Tibial artery (tissue), 4 donors: ENCODE data around the gene MEIS1.

Experiments used
- DNase-seq, 2 donors: peaks; one replicate each; pipeline ENCODE4 v3.0.0-alpha.2; 2019
- H3K27ac ChIP-seq, 2 donors: fragments of 200-600 bp; sonication (generic) in 1 of 2; 1 replicate in 1 of 2; 2 replicates in 1 of 2; pipeline ENCODE4 v1.5.1; 2018 to 2019; ENCODE audit warnings: mild to moderate bottlenecking in 1 of 2
- H3K27me3 ChIP-seq, 2 donors: fragments of 200-600 bp; sonication (generic) in 1 of 2; one replicate each; pipeline versions ENCODE4 v1.5.1 to v1.6.0; 2016 to 2019
- H3K36me3 ChIP-seq, 3 donors: fragments of 200-600 bp; sonication (generic) in 2 of 3; one replicate each; pipeline ENCODE4 v1.5.1; 2016 to 2019; ENCODE audit warnings: mild to moderate bottlenecking in 2 of 3
- H3K4me1 ChIP-seq, 4 donors: fragments of 200-600 bp; sonication (generic) in 2 of 4; 1 replicate in 3 of 4; 2 replicates in 1 of 4; pipeline ENCODE4 v1.5.1; 2016 to 2019
- H3K4me3 ChIP-seq, 2 donors: fragments of 200-600 bp; sonication (generic) in 1 of 2; 1 replicate in 1 of 2; 2 replicates in 1 of 2; pipeline ENCODE4 v1.5.1; 2018 to 2019; ENCODE audit warnings: mild to moderate bottlenecking in 2 of 2
- H3K9me3 ChIP-seq, 3 donors: fragments of 200-600 bp; sonication (generic) in 1 of 3; one replicate each; pipeline ENCODE4 v1.5.1; 2016 to 2019
- intact Hi-C: fragments of 100-400 bp; cut with DNase I; formaldehyde crosslinking; loops from one replicate; pipeline ENCODE4 v1.15.0; 2023; ENCODE audit warnings: low total_unique reads
- TF ChIP-seq, protein P1 (sequence below), 2 experiments: fragments of 200-600 bp in 1 of 2; fragments of 450-650 bp in 1 of 2; IDR thresholded peaks; one replicate each; pipeline ENCODE4 v1.5.1; 2017 to 2019; ENCODE audit warnings: antibody characterized with exemption in 2 of 2, mild to moderate bottlenecking in 1 of 2, moderate library complexity in 1 of 2

MEIS1 gene

DNA sequence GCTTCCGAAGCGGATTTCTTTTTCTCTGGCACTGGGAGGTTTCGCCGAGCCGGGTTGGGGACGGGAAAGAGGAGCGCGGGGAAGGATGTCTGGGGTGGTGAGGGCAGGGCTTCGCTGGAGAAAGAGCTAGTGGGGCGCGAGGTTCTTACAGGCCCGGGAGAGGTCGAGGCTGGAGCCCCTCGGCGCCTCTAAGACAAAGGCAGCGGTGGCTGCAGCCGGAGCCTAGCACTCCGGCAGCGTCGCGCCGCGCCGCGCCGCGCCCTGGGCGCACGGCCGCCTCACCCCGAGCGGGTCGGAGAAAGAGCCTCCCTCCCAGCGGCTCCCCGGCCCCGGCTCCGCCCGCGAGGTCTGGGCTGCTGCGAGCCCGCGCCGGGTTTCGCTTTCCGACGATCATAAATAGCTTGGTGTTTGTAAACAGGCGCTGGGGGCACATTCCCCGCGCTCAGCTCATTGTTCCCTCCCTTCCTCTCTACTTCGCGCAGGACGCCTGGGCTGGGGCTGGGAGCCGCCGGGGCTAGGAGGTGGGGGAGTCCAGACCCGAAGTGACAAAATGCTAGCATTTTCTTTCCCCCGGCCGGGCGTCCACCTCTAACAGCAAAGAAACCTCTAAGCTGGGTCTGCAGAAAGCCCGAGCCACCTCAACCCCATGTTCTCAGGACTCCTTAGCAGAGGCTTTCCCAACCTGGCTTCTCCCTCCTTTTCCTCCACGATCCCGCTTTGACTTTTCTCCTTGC lies 813 bp upstream of the MEIS1 start:
- intact Hi-C loops: loop anchor here (5.0 to 10.0 kb wide), 3 partner anchors 1218 to 1601 kb away; no protein-coding TSS in a partner anchor
- H3K36me3 ChIP-seq: no peaks in the 10 kb centered on the region
- H3K9me3 ChIP-seq: no peaks in the 10 kb centered on the region
- peak overlapping the region; percentile 68 to 81 for H3K4me3 ChIP-seq
- H3K27me3 ChIP-seq: no peaks in the 10 kb centered on the region
- H3K27ac ChIP-seq: peak overlapping the region; percentile 83 to 84
- TF ChIP-seq, protein P1, sequence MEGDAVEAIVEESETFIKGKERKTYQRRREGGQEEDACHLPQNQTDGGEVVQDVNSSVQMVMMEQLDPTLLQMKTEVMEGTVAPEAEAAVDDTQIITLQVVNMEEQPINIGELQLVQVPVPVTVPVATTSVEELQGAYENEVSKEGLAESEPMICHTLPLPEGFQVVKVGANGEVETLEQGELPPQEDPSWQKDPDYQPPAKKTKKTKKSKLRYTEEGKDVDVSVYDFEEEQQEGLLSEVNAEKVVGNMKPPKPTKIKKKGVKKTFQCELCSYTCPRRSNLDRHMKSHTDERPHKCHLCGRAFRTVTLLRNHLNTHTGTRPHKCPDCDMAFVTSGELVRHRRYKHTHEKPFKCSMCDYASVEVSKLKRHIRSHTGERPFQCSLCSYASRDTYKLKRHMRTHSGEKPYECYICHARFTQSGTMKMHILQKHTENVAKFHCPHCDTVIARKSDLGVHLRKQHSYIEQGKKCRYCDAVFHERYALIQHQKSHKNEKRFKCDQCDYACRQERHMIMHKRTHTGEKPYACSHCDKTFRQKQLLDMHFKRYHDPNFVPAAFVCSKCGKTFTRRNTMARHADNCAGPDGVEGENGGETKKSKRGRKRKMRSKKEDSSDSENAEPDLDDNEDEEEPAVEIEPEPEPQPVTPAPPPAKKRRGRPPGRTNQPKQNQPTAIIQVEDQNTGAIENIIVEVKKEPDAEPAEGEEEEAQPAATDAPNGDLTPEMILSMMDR (IDR thresholded peaks at IDR 0.05): no peak
- H3K4me1 ChIP-seq: peaks cover 0 to 6% (median 3%) of the 10 kb centered on the region in 4 donors
- peak; percentile 54 to 77 for DNase-seq

DNA sequence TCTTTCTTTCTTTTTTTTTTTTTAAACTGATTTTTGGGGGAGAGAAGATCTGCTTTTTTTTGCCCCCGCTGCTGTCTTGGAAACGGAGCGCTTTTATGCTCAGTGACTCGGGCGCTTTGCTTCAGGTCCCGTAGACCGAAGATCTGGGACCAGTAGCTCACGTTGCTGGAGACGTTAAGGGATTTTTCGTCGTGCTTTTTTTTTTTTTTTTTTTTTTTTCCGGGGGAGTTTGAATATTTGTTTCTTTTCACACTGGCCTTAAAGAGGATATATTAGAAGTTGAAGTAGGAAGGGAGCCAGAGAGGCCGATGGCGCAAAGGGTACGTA lies 587 bp downstream of the MEIS1 start:
- H3K27ac ChIP-seq: peak overlapping the region; percentile 83 to 84
- no peaks in the 10 kb centered on the region for H3K36me3 ChIP-seq
- H3K27me3 ChIP-seq: no peaks in the 10 kb centered on the region
- intact Hi-C loops: loop anchor here (10.0 kb wide), 1 partner anchor 1599 kb away; no protein-coding TSS in a partner anchor
- peaks cover 0 to 6% (median 3%) of the 10 kb centered on the region in 4 donors for H3K4me1 ChIP-seq
- H3K4me3 ChIP-seq: peak overlapping the region; percentile 68 to 81
- TF ChIP-seq, protein P1 (IDR thresholded peaks at IDR 0.05): no peak
- no peaks in the 10 kb centered on the region for H3K9me3 ChIP-seq
- no peak for DNase-seq

DNA sequence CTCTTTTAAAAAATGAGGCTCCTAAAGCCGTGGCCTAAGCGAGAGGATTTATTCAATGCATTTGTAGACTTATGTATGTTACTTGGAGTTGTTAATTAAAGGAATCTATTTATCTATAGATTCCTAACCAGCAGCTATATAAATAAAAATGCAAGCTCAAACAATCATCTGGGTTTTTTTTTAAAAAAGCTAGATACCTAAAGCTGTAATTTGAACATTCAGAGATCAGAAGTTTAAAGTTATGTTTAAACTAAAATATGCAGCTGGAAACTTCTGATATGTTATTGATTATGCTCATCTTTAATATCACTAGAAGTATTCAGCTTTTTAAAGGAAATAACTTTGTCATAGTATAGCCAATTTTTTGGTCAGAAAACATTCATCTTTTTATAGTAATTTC lies 1.0 kb downstream of the MEIS1 start:
- intact Hi-C loops: loop anchor here (10.0 kb wide), 1 partner anchor 1599 kb away; no protein-coding TSS in a partner anchor
- TF ChIP-seq, protein P1 (IDR thresholded peaks at IDR 0.05): no peak
- Histone ChIP-seq H3K4me1 (peaks cover 0 to 8% (median 4%) of the 10 kb centered on the region in 4 donors), H3K27ac (peak overlapping the region; percentile 83 to 84), H3K9me3 (no peaks in the 10 kb centered on the region), H3K36me3 (no peaks in the 10 kb centered on the region), H3K4me3 (peak overlapping the region; percentile 68 to 81), H3K27me3 (no peaks in the 10 kb centered on the region)
- DNase-seq: no peak

DNA sequence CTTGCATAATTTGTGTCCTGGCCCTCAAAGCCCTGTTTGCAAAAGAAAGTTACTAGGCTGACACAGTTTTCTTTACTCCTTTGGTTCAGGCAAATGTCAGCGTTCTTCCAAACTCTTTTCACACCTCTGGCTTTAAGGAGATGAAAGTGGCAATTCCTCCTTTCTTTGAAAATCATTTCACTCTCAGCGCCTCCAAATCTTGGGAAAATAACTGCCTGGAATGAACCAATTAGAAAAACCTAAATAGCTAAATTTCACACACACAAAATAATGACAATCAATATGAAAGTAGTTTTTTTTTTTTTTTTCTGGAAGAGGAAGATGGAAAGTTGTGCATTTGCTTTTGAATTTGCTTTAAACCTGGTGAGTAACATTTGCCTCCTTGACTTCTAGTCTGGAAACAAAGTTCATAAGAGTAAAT lies 1.7 kb downstream of the MEIS1 start:
- TF ChIP-seq, protein P1 (IDR thresholded peaks at IDR 0.05): no peak
- peak overlapping the region; percentile 83 to 84 for H3K27ac ChIP-seq
- intact Hi-C loops: loop anchor here (10.0 kb wide), 1 partner anchor 1598 kb away; no protein-coding TSS in a partner anchor

DNA sequence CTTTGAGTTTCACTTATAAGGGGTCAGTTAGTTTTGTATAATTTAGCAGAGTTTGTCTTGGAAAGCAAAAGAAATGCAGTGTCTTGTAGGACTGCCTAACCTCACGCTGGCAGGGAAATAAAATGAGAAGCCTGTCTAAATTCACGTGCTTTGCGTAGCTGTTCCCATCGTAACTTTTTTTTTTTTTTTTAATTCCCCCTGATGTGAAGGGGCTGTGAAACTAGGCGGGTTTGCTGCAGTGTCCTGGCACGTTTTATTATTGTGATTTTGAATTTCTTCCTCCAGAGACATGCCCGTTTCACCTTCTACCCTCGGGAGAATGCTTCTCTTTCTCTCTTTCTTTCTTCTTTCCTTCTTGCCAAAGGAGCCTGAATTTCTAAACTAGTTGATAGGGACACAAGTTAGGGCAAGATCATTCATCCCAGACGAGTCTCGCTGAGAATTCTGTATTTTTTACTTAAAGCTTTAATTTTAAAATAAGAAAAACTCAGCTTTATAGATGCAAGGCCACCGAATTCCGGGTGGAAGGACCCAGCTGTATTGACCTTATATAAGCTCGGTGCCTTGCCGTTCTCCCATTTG lies 2.3 kb downstream of the MEIS1 start:
- H3K4me3 ChIP-seq: peak overlapping the region; percentile 68 to 81
- H3K4me1 ChIP-seq: peaks cover 0 to 12% (median 8%) of the 10 kb centered on the region in 4 donors
- no peaks in the 10 kb centered on the region for H3K9me3 ChIP-seq
- no peaks in the 10 kb centered on the region for H3K27me3 ChIP-seq
- no peak for DNase-seq
- peak overlapping the region; percentile 83 to 84 for H3K27ac ChIP-seq
- intact Hi-C loops: loop anchor here (10.0 kb wide), 1 partner anchor 1598 kb away; no protein-coding TSS in a partner anchor
- TF ChIP-seq, protein P1 (IDR thresholded peaks at IDR 0.05): no peak
- H3K36me3 ChIP-seq: peaks cover 0 to 8% (median 0%) of the 10 kb centered on the region in 3 donors

More for the DNA sequence above, 1.7 kb downstream of the MEIS1 start:
- no peaks in the 10 kb centered on the region for H3K9me3 ChIP-seq
- H3K27me3 ChIP-seq: no peaks in the 10 kb centered on the region
- peaks cover 0 to 15% (median 9%) of the 10 kb centered on the region in 4 donors for H3K4me1 ChIP-seq
- DNase-seq: no peak
- H3K4me3 ChIP-seq: peak overlapping the region; percentile 68 to 81
- H3K36me3 ChIP-seq: peaks cover 0 to 5% (median 0%) of the 10 kb centered on the region in 3 donors
